IMR-90 (cell line): ENCODE results near the gene LHFPL6. TPM values are rescaled to one million over a fixed set of nuclear protein-coding genes. Genes with fewer than 3 reads are reported as not detected.

Experiments
- ATAC-seq: fragments of 200-7000 bp; cut with Tn5 transposase; 2 replicates; pipeline ENCODE4 v1.9.1; 2020; ENCODE audit warnings: low read depth, mild to moderate bottlenecking, moderate library complexity
- BruUV-seq: library from RNA; stranded (reverse); fragments of 400-500 nt; replicated peaks from 2 replicates; lab custom pipeline; 2021; lab: Mats Ljungman, UMichigan
- CTCF ChIA-PET: fragments of 300-600 bp; formaldehyde crosslinking; extraction: SDS; loops from one replicate; lab custom pipeline; 2021; ENCODE audit warnings: antibody characterized with exemption; lab: Yijun Ruan, JAX
- POLR2A ChIA-PET: fragments of 300-600 bp; sonication (Branson Sonifier 250); formaldehyde crosslinking; loops from one replicate; lab custom pipeline; 2022; ENCODE audit warnings: antibody characterized with exemption; ENCODE audit not compliant: unreplicated experiment; lab: Charles Lee
- DNase-seq: peaks from one replicate; pipeline ENCODE4 v3.0.0; 2013
- H2AFZ ChIP-seq: replicated peaks from 2 replicates; pipeline ENCODE3; 2013; ENCODE audit warnings: low read length, mild to moderate bottlenecking; ENCODE audit not compliant: poor library complexity
- H2AK5ac ChIP-seq: 2 replicates; pipeline ENCODE4 v1.6.1; 2013; ENCODE audit warnings: low read depth, low read length, inconsistent platforms
- H2AK9ac ChIP-seq: replicated peaks from 2 replicates; pipeline ENCODE3; 2013; ENCODE audit warnings: mild to moderate bottlenecking, low read depth, low read length, moderate library complexity; ENCODE audit not compliant: poor library complexity
- H2BK120ac ChIP-seq: 2 replicates; pipeline ENCODE4 v1.6.1; 2013; ENCODE audit warnings: low read depth, low read length, inconsistent platforms
- H2BK15ac ChIP-seq: 3 replicates; pipeline ENCODE4 v1.6.1; 2013; ENCODE audit warnings: low read depth, low read length, inconsistent platforms
- H2BK20ac ChIP-seq: 2 replicates; pipeline ENCODE4 v1.6.1; 2013; ENCODE audit warnings: low read depth, mild to moderate bottlenecking, inconsistent platforms, low read length, moderate library complexity
- H2BK5ac ChIP-seq: 2 replicates; pipeline ENCODE4 v1.6.1; 2013; ENCODE audit warnings: mild to moderate bottlenecking, low read depth, low read length, inconsistent platforms; ENCODE audit not compliant: poor library complexity, severe bottlenecking
- H3K14ac ChIP-seq: replicated peaks from 2 replicates; pipeline ENCODE4 v1.6.1; 2013; ENCODE audit warnings: low read depth, low read length, inconsistent platforms
- H3K18ac ChIP-seq: 2 replicates; pipeline ENCODE4 v1.6.1; 2013; ENCODE audit warnings: low read depth, low read length, control low read depth
- H3K23ac ChIP-seq: 2 replicates; pipeline ENCODE4 v1.6.1; 2013; ENCODE audit warnings: low read depth, low read length, inconsistent platforms
- H3K27ac ChIP-seq: 2 replicates; pipeline ENCODE4 v1.5.1; 2013; ENCODE audit warnings: mild to moderate bottlenecking, control low read depth, low read length; ENCODE audit not compliant: insufficient read depth
- H3K27me3 ChIP-seq: 2 replicates; pipeline ENCODE4 v1.6.1; 2013; ENCODE audit warnings: low read length; ENCODE audit not compliant: control insufficient read depth, insufficient read depth
- H3K36me3 ChIP-seq: 2 replicates; pipeline ENCODE4 v1.6.1; 2013; ENCODE audit warnings: low read length, mixed read lengths; ENCODE audit not compliant: control insufficient read depth, insufficient read depth
- H3K4ac ChIP-seq: 2 replicates; pipeline ENCODE4 v1.6.1; 2013; ENCODE audit warnings: low read depth, low read length, inconsistent platforms
- H3K4me1 ChIP-seq: 2 replicates; pipeline ENCODE4 v1.6.1; 2013; ENCODE audit warnings: low read length, mixed read lengths; ENCODE audit not compliant: control insufficient read depth, insufficient read depth
- H3K4me2 ChIP-seq: 2 replicates; pipeline ENCODE4 v1.6.1; 2013; ENCODE audit warnings: low read depth, mild to moderate bottlenecking, control low read depth, low read length, moderate library complexity
- H3K4me3 ChIP-seq: 2 replicates; pipeline ENCODE4 v1.5.1; 2013; ENCODE audit warnings: low read depth, mild to moderate bottlenecking, control low read depth, low read length, moderate library complexity; ENCODE audit not compliant: insufficient read depth
- H3K56ac ChIP-seq: 2 replicates; pipeline ENCODE4 v1.6.1; 2013; ENCODE audit warnings: low read length, inconsistent platforms; ENCODE audit not compliant: insufficient read depth; ENCODE audit errors: extremely low read depth
- H3K79me1 ChIP-seq, 2 experiments: 2 replicates each; pipeline ENCODE4 v1.6.1; 2013; ENCODE audit warnings: low read length in 2 of 2, inconsistent platforms in 1 of 2, low read depth in 1 of 2
- H3K9ac ChIP-seq: 2 replicates; pipeline ENCODE4 v1.6.1; 2013; ENCODE audit warnings: low read depth, low read length, control low read depth
- H3K9me1 ChIP-seq: 2 replicates; pipeline ENCODE4 v1.6.1; 2013; ENCODE audit warnings: low read length, inconsistent platforms; ENCODE audit not compliant: insufficient read depth
- H3K9me3 ChIP-seq: 2 replicates; pipeline ENCODE4 v1.6.1; 2013; ENCODE audit warnings: low read length; ENCODE audit not compliant: control insufficient read depth, insufficient read depth
- H4K20me1 ChIP-seq: 2 replicates; pipeline ENCODE4 v1.6.1; 2013; ENCODE audit warnings: low read length, inconsistent platforms; ENCODE audit not compliant: insufficient read depth
- H4K5ac ChIP-seq: 2 replicates; pipeline ENCODE4 v1.6.1; 2013; ENCODE audit warnings: mild to moderate bottlenecking, low read depth, low read length, control low read depth
- H4K8ac ChIP-seq, 2 experiments: 2 replicates each; pipeline ENCODE4 v1.6.1; 2013; ENCODE audit warnings: low read depth in 2 of 2, low read length in 2 of 2, control low read depth in 1 of 2, inconsistent platforms in 1 of 2
- H4K91ac ChIP-seq: 2 replicates; pipeline ENCODE4 v1.6.1; 2013; ENCODE audit warnings: low read depth, low read length, inconsistent platforms; ENCODE audit not compliant: insufficient read depth
- CEBPB ChIP-seq: IDR thresholded peaks from 2 replicates; pipeline ENCODE4 v1.6.1; 2012; ENCODE audit warnings: low read depth, low read length, improper control_type of control experiment
- CHD1 ChIP-seq: IDR thresholded peaks from 2 replicates; pipeline ENCODE4 v1.6.1; 2012; ENCODE audit warnings: low read depth, low read length, improper control_type of control experiment
- CTCF ChIP-seq: conservative IDR thresholded peaks from 2 replicates; pipeline ENCODE4 v1.5.1; 2012; ENCODE audit warnings: mild to moderate bottlenecking, low read depth, low read length, improper control_type of control experiment
- ELK1 ChIP-seq: fragments of 150-350 bp; IDR thresholded peaks from 2 replicates; pipeline ENCODE4 v1.6.1; 2016; ENCODE audit warnings: low read depth, mild to moderate bottlenecking, low read length, moderate library complexity, borderline replicate concordance
- FOS ChIP-seq: fragments of 150-350 bp; IDR thresholded peaks from 2 replicates; pipeline ENCODE4 v1.6.1; 2016; ENCODE audit warnings: low read depth, low read length
- MAFK ChIP-seq: IDR thresholded peaks from 2 replicates; pipeline ENCODE4 v1.6.1; 2012; ENCODE audit warnings: low read depth, low read length, improper control_type of control experiment
- MAZ ChIP-seq: IDR thresholded peaks from 2 replicates; pipeline ENCODE4 v1.6.1; 2012; ENCODE audit warnings: low read depth, mild to moderate bottlenecking, low read length, improper control_type of control experiment, moderate library complexity, borderline replicate concordance
- MXI1 ChIP-seq: IDR thresholded peaks from 2 replicates; pipeline ENCODE4 v1.6.1; 2012; ENCODE audit warnings: low read depth, mild to moderate bottlenecking, low read length, moderate library complexity, borderline replicate concordance
- NFE2L2 ChIP-seq: fragments of 150-350 bp; IDR thresholded peaks from 2 replicates; pipeline ENCODE4 v1.6.1; 2016; ENCODE audit warnings: low read depth, mild to moderate bottlenecking, low read length
- POLR2A ChIP-seq: IDR thresholded peaks from 2 replicates; pipeline ENCODE4 v1.6.1; 2012; ENCODE audit warnings: mild to moderate bottlenecking, low read depth, low read length
- RCOR1 ChIP-seq: IDR thresholded peaks from 2 replicates; pipeline ENCODE4 v1.6.1; 2012; ENCODE audit warnings: mild to moderate bottlenecking, low read length, improper control_type of control experiment; ENCODE audit not compliant: insufficient replicate concordance
- RFX5 ChIP-seq: IDR thresholded peaks from 2 replicates; pipeline ENCODE4 v1.8.0; 2012; ENCODE audit warnings: low read depth, mild to moderate bottlenecking, low read length, moderate library complexity
- SMC3 ChIP-seq: fragments of 150-350 bp; IDR thresholded peaks from 2 replicates; pipeline ENCODE4 v1.6.1; 2016; ENCODE audit warnings: low read depth, mild to moderate bottlenecking, antibody characterized with exemption, low read length, moderate library complexity
- USF2 ChIP-seq: fragments of 150-350 bp; IDR thresholded peaks from 2 replicates; pipeline ENCODE4 v1.6.1; 2017; ENCODE audit warnings: mild to moderate bottlenecking, antibody characterized with exemption, low read length, low read depth
- dilution Hi-C: fragments of 300-500 bp; cut with HindIII; formaldehyde crosslinking; loops from one replicate; pipeline ENCODE4 v1.14.3; 2018; ENCODE audit warnings: low sequenced_read_pairs; ENCODE audit not compliant: unreplicated experiment
- in situ Hi-C: fragments of 300-500 bp; cut with MboI; formaldehyde crosslinking; loops from 3 replicates; pipeline ENCODE4 v1.14.3; 2019; ENCODE audit warnings: low sequenced_read_pairs, inconsistent platforms, mixed read lengths
- intact Hi-C: fragments of 100-400 bp; cut with micrococcal nuclease; formaldehyde crosslinking; loops from 2 replicates; pipeline ENCODE4 v1.10.0; 2022
- polyA plus RNA-seq, 3 experiments: library from polyadenylated mRNA; depleted of rRNA; stranded (reverse); fragments of >200 nt; gene quantifications; 2 replicates each; pipeline ENCODE4 v1.2.3, GENCODE V29; 2012; ENCODE audit warnings: low replicate concordance in 1 of 3
- total RNA-seq: library from RNA; depleted of rRNA; stranded (reverse); fragments of >200 nt; gene quantifications from 2 replicates; pipeline ENCODE4 v1.2.3, GENCODE V29; 2012

The LHFPL6 gene
- total and polyA plus RNA-seq, 2 of the 4 experiments (the other 2 are of a cell fraction): 24.7 to 36.1 TPM

DNA sequence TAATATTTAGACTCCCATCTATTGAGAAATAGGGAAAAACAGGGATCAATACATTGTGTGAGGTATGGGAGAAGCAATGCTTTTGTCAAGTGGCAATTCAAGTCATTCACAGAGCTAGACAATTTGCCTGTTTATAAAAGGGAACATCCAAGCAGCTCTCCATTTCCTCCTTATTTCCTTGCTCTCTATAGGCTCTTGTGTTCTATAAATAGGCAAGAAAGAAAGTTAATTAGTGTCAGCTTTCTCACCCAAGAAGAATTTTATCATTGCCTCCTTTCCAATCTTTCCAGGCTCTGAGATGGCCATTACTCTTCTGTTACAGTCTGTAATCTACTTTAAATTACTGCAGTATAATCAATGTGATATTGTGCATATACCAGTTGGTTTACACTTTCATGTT, 199.9 kb downstream of the LHFPL6 start:
- peaks cover 9 to 12% of the 10 kb centered on the region in 2 experiments; a peak in 2 of 4 replicates for H3K79me1 ChIP-seq
- no peaks in the 10 kb centered on the region for H3K27me3 ChIP-seq
- H3K23ac ChIP-seq: no peak overlapping the region
- dilution Hi-C loops: no loop called here
- H2AFZ ChIP-seq: no peak overlapping the region
- intact Hi-C loops: no loop called here
- H3K4ac ChIP-seq: no peak overlapping the region
- ChIA-PET POLR2A (no interaction called here), CTCF (no interaction called here)
- no peak overlapping the region for H4K91ac ChIP-seq
- H3K14ac ChIP-seq: no peak overlapping the region
- H4K8ac ChIP-seq: no peak overlapping the region
- H3K36me3 ChIP-seq: no peaks in the 10 kb centered on the region
- TF ChIP-seq MXI1: no peak
- TF ChIP-seq USF2: no peak
- TF ChIP-seq NFE2L2: no peak
- TF ChIP-seq CTCF: no peak
- TF ChIP-seq ELK1: no peak
- no peak for TF ChIP-seq CHD1
- no peak for TF ChIP-seq MAZ
- TF ChIP-seq SMC3: no peak
- no peak for TF ChIP-seq RCOR1
- TF ChIP-seq FOS: no peak
- no peak for TF ChIP-seq RFX5
- TF ChIP-seq POLR2A: no peak
- TF ChIP-seq CEBPB: no peak
- TF ChIP-seq MAFK: no peak
- H3K4me3 ChIP-seq: no peak overlapping the region
- H3K9ac ChIP-seq: no peak overlapping the region
- no TSS peak for BruUV-seq
- H2BK15ac ChIP-seq: no peak overlapping the region
- H2AK9ac ChIP-seq: no peak overlapping the region
- H2BK5ac ChIP-seq: no peak overlapping the region
- H3K18ac ChIP-seq: no peak overlapping the region
- no peak overlapping the region for H2BK20ac ChIP-seq
- H4K5ac ChIP-seq: no peak overlapping the region
- peaks cover 2% of the 10 kb centered on the region; the same call in 1 of the 2 replicates for H3K9me1 ChIP-seq
- no peak overlapping the region for H2AK5ac ChIP-seq
- DNase-seq (no peak), ATAC-seq (no peak)
- in situ Hi-C loops: no loop called here
- H3K9me3 ChIP-seq: no peaks in the 10 kb centered on the region
- no peaks in the 10 kb centered on the region for H4K20me1 ChIP-seq
- H3K56ac ChIP-seq: no peak overlapping the region
- H2BK120ac ChIP-seq: no peak overlapping the region
- H3K4me1 ChIP-seq: peaks cover 3% of the 10 kb centered on the region; the same call in 1 of the 2 replicates
- no peak overlapping the region for H3K27ac ChIP-seq
- H3K4me2 ChIP-seq: no peak overlapping the region
